Measurements from ENCODE around the gene PIEZO1. TPM values are rescaled to one million over a fixed set of nuclear protein-coding genes. Genes with fewer than 3 reads are reported as not detected.

PIEZO1 gene
- total and polyA plus RNA-seq, 9 of the 15 experiments (the other 6 are each of a cell fraction or from before 2014, with no cell fraction given), result 3.6 to 432 (median 131) TPM

- TF ChIP-seq ZBTB2 (IDR thresholded peaks at IDR 0.05) (no peak), ARID3A (IDR thresholded peaks at IDR 0.05; ENCODE audit: borderline replicate concordance, low read depth, low read length) (no peak), ZNF274 (IDR thresholded peaks at IDR 0.05; ENCODE audit: borderline replicate concordance, low read depth, low read length) (no peak), NFIX (CRISPR knock-in tag; IDR thresholded peaks at IDR 0.05; ENCODE audit: low read depth) (no peak), CTCFL (IDR thresholded peaks at IDR 0.05; ENCODE audit: borderline replicate concordance, insufficient read depth, low read depth, low read length, poor library complexity, severe bottlenecking) (peak; percentile 63)
Observed at GRCh38 chr16:88703486-88704309, 81.3 kb downstream of the PIEZO1 start (continued).
